Karpas-422 (cell line): ENCODE data around the gene TBC1D7. TPM values are rescaled to one million over a fixed set of nuclear protein-coding genes. Genes with fewer than 3 reads are reported as not detected.

ENCODE experiments used
- total RNA-seq: library from RNA; depleted of rRNA; stranded (reverse); fragments of >200 nt; shearing (Covaris generic); gene quantifications from 2 replicates; pipeline ENCODE4 v1.2.3, GENCODE V29; 2014; ENCODE audit warnings: low replicate concordance; rRNA removed

The TBC1D7 gene
- total RNA-seq, 1 experiment from 2014 or later, result 28.6 TPM

Other genes starting within 250 kb of the TBC1D7 start
- gene GFOD1, start 159.1 kb upstream of the TBC1D7 start, total RNA-seq, result 27.1 and 29.5 TPM in 2 replicates
- 15.2 and 16.1 TPM in 2 replicates for gene SIRT5, start 246.1 kb upstream of the TBC1D7 start, total RNA-seq